GM18858 (cell line): ENCODE measurements around the gene SAMD13.

Source experiments
- ATAC-seq: cut with Tn5 transposase; IDR thresholded peaks from one replicate; pipeline ENCODE4 v1.9.1; 2021; ENCODE audit not compliant: unreplicated experiment

The SAMD13 gene

DNA sequence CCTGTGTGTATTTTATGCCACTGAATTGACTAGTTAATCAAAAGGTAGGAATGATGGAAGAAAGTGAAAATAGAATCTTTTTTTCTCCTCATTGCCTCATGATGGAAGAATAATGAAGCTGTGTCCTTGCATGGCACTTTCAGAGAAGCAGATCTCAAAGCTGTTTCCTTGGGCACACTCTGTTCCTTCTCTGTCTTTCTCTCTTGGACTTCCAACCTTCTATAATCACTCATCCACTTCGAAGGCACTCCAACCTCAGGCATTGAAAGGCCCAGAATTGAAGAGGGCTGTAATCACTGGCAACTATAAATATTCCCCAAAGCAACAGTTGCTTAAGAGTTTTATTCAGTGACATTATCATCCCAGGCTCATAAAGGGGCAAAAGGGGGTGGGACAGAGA, 65.7 kb downstream of the SAMD13 start:
- ATAC-seq = no peak

DNA sequence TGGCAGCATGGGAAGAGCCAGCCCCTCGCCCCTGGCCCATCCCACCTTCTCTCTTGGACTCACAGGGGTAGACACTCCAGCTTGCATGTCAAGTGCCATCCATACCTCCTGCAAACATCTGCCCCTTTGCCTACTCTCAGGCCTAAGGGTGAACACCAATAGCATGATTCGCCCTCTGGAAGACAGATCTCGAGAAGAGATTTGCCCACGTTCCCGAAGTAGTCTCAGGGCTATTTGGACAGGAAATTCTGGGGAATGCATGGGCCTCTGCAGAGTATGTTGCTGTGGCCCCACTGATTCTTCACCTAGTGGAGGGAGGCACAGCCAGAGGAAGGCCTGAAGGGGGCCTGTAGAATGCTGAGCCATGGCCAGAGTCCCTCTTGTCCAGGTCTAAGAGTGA, 66.9 kb downstream of the SAMD13 start:
- no peak for ATAC-seq

DNA sequence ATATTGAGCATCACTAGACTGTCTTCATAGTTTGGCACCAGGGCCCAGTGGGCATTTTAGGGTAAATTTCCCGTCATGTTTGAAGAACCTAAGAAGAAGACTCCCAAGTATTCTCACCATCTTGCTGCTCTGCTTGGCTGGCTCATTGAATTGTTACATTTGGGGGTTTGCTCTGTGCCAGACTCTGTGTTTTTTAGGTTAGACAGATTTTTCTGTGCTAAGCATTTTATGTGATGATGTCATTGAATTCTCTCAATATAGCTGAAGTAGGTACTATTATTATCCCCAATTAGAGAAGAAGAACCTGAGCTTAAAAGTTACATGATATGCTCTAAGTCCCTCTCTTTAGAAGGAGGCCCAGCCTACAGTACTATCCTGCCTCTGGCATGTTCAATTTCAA, 68.8 kb downstream of the SAMD13 start:
- no peak for ATAC-seq

DNA sequence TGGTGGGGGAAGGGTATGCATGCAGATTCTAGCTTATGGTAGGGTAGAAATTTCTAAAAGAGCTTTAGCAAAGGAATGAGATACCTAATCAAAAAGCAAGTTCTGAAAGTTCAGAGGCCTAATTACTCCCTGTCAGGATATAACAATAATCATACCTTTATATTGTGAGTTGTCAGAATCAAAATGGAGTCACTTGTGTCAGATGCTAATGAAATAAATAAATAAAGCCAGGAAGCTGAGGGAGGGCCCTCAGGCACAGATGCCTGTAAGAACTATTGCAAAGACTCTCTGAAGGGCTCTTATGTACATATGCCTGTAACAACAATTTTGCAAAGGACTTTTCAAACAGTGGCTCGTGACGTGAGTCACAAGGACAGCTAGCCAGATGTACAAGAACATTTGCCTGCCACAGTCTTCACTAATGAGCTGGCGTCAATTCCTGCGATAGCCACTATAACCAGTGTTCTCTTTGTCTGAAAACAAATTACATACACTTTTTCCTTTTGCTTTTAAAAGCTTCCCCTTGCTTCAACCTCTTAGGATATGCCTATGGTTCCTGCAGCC, 69.4 kb downstream of the SAMD13 start:
- no peak for ATAC-seq

DNA sequence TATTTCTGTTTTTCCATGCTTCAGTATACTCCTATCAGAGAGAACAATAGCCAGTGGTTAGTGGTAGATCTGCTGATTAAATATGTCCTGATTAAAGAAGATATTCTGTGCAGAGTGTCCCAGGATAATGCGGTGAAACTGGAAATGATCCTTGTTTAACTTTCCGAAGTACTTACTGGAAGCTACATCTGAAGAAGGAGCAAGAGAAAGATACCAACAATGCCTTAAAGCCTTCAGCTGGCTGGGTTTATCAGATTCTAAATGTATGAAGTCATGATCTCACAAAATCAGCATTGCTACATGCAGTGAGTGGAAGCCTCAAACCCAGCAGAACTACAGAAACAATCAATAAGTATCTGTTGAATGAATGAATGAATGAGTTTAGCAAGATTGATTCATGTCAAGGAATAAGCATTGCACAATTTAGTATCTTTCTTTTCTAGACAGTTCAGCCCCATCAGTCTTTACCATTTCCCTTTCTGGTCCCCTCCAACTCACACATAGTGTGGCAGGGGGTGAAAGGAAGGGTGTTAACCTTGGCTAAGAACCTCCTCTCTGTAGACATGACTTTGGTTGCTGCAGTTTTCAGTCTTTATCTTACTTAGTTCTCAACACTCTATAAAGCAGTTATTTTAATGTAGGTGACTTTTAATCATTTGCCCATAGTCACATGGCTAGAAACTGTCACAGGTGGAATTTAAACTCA, 72.1 kb downstream of the SAMD13 start:
- no peak for ATAC-seq

DNA sequence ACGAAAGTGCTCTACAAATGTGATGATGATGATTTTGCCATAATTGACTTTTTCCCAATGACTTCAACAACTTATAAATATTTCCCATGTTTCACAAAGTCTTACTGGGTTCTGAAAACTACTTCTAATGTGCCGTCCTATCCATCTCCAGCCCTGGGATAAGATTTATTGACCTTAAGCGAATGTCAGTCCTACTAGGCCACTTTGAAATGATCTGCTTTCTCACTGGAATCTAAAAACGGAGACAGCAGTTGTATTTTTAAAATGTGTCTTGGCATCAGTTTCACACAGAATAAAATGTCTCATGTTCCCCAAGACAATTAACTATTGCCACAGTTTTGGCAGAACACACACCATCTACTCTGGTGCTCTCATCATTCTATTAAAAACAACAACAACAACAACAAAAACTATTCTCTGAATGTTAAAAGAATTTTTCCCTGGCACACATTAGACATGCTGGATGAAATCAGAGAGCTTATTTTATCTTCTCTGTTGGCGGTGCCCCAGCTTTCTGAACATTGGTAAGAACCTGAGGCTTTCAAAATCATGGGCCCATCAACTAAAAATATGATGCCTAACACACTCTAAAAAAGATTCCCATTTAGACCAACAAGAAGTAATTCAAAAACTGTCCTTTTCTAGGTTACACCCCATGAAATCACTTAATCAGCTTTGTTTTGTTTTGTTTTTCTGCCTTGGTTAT, 73.6 kb downstream of the SAMD13 start:
- no peak for ATAC-seq

DNA sequence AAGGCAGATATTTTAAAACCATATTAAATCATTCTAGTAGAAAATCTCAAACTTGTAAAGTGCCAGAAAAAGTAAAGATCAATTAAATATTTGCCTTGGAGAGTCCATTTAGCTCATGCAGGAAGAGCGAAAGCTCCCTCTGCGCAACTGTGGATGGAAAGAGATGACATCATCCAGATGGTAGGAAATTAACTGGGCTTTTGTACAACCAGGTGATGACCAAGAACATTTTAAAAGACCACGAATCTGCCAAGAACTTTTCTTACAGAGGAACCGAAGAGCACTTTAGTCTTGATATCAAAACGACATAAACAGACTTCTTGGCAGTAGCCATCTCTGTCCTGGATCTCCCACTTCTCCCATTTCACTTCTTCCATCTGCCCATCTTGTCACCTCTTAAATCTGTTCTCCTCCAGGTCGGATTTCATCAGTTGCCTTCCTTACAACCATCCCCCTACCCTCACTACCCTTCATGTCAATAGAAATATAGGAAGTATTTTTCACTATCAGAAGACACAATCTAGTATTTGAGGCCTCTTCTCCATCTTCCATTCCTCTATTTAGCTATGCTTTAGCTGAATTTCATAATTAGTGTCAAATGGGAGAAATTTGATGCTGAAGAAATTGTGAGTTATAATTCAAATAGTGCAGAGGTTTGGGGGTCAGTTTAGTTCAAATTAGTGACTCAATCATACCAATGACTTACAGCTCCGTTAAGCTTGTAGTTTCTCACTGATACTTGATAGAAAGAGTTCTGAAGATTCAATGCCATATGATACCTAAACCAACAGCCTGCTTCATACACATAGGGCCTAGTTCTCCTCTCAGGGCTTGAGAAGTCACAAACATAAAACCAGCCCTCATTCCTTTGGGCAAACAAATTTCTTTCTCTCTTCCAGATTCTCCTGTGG, 74.7 kb downstream of the SAMD13 start:
- no peak for ATAC-seq

DNA sequence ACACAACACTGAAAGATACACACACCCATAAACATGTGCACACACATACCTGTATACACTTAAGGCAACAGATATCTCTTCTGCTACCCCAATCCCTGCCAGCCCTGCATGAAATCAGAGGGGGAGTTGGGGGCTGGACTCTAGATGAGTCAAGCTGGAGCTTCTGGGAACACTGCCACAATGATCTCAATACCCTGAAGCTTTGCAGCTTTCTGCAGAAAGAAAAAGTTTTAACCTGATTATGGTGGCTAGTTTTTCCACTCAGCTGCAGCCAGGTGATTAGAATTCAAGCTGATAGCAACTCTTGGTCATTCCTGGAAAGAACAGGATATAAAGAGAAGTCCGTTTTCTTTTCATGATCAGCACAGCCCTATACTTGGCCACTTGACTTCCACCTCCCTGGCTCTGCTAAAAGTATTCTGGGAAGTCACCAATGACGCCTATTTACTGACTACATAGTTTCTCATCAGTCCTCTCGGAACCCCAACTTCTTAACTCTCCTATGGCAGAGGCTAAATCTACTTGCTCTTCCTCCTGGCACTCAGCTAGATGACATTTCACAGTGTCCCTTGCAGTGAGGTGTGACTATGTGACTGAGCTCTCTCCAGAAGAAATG, 76.1 kb downstream of the SAMD13 start:
- ATAC-seq = no peak

DNA sequence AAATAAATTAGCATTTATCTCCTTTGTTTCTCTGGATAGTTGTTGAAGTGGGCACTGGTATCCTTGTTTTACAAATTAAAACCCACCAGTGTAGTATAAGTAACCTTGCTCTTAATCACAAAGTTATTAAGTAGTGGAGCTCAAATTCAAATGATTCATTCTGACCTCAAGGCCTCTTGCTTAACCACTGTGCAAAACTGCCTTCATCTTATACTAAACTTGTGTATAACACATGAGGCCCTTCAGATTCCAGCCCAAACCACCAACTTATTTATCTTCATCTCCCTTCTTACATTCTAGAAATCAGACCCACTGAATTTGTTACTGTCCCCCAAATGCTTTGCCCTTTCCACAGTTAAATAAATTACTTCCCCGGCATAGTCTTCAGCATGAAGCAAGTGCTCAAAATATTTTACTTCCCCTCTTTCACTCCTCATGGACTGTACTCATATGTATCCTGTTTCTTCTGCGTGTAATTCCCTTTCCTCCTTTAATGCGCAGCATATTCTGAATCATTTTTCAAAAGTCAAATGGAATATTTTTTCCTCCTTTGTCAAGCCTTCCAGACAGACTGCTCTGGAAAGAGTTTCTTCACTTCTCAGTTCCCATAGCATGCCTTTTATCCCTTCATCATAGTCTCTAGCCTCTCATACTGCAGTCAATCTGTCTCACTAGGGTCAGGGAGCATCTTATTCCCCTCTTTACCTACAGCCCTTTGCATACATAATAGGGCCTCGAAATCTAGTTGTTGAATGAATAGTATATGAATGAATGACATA, 77.8 kb downstream of the SAMD13 start:
- ATAC-seq = no peak

DNA sequence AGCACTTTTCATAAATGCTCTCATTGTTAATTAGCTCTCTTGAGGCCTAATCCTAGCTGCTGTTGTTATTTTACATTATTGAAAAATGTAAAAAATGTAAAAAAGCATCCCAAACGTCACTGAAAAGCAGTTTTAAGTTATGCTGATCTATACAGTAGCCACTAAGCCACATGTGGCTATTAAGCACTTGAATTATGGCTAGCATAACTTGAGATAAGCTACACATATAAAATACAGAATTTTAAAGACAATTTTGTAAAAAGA, 78.3 kb downstream of the SAMD13 start:
- no peak for ATAC-seq

DNA sequence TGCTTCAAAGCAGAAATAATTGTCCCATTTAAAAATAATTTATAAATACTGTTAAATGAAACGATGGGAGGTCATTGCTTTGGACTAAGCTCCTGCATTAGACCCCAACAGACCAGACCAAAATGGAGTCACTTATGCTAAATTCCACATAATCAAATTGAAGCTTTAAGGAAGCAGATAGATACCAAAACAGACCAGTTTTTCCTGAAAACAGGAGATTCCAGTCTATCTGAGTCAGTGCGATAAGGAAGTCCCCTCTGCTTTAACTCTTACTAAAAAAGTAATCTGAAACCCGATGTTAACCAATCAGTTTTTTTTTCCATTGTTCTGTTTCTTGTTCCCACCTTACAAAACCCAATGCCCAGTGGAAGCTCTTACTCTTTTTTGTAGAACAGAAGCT, 80.6 kb downstream of the SAMD13 start:
- no peak for ATAC-seq

DNA sequence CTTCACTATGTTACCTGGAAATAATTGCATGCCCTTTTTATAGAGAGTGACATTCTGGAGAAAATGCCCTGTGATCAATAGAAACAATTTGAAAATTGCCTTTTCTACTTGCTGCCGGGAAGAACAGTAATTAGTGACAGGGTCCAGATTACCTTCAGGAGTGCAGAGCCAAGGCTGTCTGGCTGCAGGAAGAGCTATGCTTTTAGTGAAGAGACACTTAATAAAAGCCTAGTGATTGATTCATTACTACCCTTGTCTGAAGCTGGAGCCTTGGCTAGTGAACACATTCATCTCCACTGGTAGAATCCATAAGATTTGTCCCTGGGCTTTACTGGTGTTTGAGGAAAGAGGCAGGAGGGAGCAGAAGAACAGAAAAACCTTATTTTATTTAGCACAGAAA, 83.8 kb downstream of the SAMD13 start:
- ATAC-seq = no peak

DNA sequence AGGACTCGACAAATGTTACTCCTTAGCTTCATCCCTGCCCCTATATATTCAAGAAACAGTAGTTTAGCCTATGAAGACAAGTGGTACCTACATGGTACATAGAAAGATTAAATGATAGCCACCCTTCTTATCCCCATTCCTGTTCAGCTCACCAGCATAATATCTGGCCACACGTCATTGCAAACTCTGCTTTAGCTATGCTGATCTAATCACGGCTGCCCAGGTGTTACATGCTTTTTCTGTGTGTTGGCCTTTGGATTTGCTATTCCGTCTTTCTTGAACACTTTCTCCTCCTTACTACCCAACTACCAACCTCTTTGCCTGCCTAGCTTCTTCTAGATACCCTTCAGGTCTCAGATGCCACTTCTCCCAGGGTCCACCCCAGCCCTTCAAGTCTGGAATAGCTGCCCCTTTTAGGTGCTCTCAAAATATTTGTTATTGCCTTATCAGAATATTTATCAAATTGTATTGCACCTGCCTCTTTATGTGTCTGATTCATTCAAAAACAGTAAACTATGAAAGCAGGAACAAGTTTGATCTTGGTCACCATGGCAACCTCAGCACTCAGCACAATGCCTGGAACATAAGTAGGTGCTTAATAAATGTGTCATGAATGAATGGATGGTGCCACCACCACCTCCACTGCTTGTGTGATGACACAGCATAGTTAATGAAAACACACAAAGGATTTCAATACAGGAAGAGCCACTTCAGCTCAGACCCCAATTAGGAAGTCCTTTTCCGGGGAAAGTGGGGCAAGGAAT, 85.4 kb downstream of the SAMD13 start:
- ATAC-seq = no peak

DNA sequence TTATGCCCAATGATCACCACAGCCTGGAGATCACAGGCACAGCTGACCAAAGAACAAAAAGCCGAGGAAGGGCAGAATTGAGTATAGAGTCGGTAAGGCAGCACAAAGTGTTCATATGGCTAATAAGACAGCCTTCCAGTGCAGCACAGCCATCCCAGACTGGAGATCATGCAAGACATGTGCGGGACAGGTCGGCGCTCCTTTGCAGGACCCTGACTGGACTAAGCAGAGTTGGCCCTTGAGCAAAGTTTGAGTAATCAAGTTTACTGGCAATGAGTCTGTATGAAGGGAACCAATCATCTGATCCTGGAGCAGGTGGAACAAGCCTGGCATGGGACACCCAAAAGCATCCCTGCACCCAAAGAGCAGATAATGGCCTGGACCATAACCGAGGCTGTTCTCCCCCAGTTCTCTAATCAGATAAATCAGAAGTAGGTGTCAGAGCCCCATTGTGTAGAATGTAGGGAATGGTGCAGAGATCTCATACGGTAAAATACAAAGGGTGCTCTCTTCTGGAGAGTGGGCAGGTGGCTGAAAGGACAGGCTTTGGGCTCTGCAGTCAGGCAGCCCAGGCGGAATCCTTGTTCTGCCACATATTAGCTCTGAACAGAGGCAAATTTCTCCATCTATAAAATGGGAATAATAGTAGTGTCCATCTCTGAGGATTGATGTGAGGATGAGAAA, 86.1 kb downstream of the SAMD13 start:
- no peak for ATAC-seq

DNA sequence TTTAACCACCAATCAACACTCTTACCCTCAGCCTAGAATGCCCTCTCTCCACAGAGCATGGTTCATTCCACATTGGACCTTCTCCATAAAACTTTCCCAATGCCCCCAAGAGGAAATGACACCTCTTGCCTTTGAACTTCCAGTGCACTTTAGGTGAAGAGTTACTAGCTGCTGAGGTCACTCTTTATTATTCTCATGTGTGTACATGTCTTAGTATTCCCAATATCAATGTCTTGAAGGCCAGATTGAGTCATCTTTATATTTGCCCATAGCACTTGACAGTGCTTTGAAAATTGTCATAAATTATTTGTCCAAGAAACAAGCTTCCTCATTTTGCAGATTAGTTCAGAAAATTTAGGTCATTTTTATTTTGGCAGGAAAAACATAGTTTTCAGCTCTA, 88.7 kb downstream of the SAMD13 start:
- no peak for ATAC-seq

DNA sequence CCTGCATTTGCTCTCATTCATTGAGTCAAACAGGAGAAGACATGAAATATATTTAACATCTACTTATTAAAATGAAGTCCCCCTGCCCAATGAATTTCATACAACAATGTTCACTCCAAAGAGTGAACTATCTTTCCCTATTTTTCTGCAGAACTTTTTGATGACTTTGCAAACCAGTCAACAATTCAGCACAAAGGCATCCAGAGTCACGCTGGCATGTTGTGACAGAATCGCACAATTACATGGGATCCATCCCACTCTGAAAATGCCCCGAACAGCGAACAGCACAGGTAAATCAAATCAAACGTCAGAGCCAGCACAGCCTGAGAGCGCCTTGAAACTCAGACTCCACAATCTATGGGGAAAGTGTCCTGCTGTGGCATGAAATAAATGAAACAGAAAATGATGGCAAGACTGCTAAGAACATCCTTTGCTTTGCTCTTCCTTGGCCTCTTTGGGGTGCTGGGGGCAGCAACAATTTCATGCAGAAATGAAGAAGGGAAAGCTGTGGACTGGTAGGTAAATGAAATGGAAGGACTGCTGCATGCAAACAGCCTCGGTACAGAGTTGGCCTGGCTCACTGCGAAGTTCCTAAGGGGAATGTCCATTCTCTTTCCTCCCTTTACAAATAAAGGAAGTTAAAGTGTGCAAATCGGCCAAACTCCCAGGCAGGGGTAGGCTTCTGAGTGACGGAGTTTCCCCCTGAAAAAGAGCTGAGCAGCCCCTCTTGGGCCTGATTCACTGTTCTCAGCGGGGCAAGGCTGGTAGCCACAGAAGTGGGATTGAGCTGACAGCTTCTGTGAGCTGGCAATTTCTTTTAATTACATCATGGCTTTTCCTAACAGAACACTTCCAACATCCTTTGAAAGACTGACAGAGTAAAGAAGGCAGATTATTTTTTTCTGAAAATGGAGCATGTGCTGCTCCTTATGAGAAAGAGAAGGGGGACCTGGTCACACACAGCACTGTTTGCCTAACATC, 97.0 kb downstream of the SAMD13 start, which contains the start of gene DNASE2B:
Gene DNASE2B, plus strand, starts transcription at position 310 of the 981 bp plus-strand sequence. Its CDS starts 81 bp downstream, at position 391.
- no peak for ATAC-seq
